ENCODE results near the gene NDOR1.

- TF ChIP-seq, protein P1, sequence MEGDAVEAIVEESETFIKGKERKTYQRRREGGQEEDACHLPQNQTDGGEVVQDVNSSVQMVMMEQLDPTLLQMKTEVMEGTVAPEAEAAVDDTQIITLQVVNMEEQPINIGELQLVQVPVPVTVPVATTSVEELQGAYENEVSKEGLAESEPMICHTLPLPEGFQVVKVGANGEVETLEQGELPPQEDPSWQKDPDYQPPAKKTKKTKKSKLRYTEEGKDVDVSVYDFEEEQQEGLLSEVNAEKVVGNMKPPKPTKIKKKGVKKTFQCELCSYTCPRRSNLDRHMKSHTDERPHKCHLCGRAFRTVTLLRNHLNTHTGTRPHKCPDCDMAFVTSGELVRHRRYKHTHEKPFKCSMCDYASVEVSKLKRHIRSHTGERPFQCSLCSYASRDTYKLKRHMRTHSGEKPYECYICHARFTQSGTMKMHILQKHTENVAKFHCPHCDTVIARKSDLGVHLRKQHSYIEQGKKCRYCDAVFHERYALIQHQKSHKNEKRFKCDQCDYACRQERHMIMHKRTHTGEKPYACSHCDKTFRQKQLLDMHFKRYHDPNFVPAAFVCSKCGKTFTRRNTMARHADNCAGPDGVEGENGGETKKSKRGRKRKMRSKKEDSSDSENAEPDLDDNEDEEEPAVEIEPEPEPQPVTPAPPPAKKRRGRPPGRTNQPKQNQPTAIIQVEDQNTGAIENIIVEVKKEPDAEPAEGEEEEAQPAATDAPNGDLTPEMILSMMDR (IDR thresholded peaks at IDR 0.05; ENCODE audit: low read depth, low read length, poor library complexity, severe bottlenecking): no peak
- no peak for TF ChIP-seq EZH2phosphoT487 (IDR thresholded peaks at IDR 0.05; ENCODE audit: borderline replicate concordance, low read length)
Measured at GRCh38 chr9:137167277-137167746, 38.2 kb upstream of the NDOR1 start.
